A673 (cell line): Measurements from ENCODE around the gene PXDC1. TPM values are rescaled to one million over a fixed set of nuclear protein-coding genes. Genes with fewer than 3 reads are reported as not detected.

Experiments used
- BruUV-seq: library from RNA; stranded (reverse); fragments of 400-500 nt; replicated peaks from 2 replicates; lab custom pipeline; 2021; lab: Mats Ljungman, UMichigan
- CTCF ChIA-PET: fragments of 300-600 bp; sonication (Branson Sonifier 250); formaldehyde crosslinking; loops from one replicate; lab custom pipeline; 2022; ENCODE audit warnings: antibody characterized with exemption; lab: Charles Lee
- POLR2A ChIA-PET: fragments of 300-600 bp; sonication (Branson Sonifier 250); formaldehyde crosslinking; loops from one replicate; lab custom pipeline; 2022; ENCODE audit warnings: antibody characterized with exemption; ENCODE audit not compliant: low non-redundant PET; lab: Charles Lee
- DNase-seq: peaks from one replicate; pipeline ENCODE4 v3.0.0-alpha.2; 2015; ENCODE audit warnings: low spot score
- H3K27ac ChIP-seq: fragments of 200-600 bp; sonication (generic); 2 replicates; pipeline ENCODE4 v1.5.1; 2016; ENCODE audit warnings: mixed run types, low read depth, mild to moderate bottlenecking, mixed read lengths, antibody characterized with exemption, low read length; ENCODE audit not compliant: poor library complexity, severe bottlenecking
- H3K27me3 ChIP-seq: fragments of 200-600 bp; sonication (generic); replicated peaks from 2 replicates; pipeline ENCODE4 v1.6.1; 2017; ENCODE audit warnings: mixed run types, low read depth, mild to moderate bottlenecking, mixed read lengths, antibody characterized with exemption, low read length; ENCODE audit not compliant: insufficient read depth, poor library complexity
- H3K36me3 ChIP-seq: fragments of 200-600 bp; sonication (generic); 2 replicates; pipeline ENCODE4 v1.6.1; 2016; ENCODE audit warnings: mixed run types, mild to moderate bottlenecking, mixed read lengths, antibody characterized with exemption, low read length; ENCODE audit not compliant: insufficient read depth, poor library complexity, severe bottlenecking
- H3K4me1 ChIP-seq: fragments of 200-600 bp; sonication (generic); 2 replicates; pipeline ENCODE4 v1.6.1; 2017; ENCODE audit warnings: mixed run types, mild to moderate bottlenecking, mixed read lengths, antibody characterized with exemption, low read length; ENCODE audit not compliant: insufficient read depth, poor library complexity, severe bottlenecking
- H3K4me3 ChIP-seq: fragments of 200-600 bp; sonication (generic); 2 replicates; pipeline ENCODE4 v1.5.1; 2016; ENCODE audit warnings: low read depth, mixed run types, mild to moderate bottlenecking, mixed read lengths, low read length; ENCODE audit not compliant: poor library complexity, severe bottlenecking
- H3K9me3 ChIP-seq: fragments of 200-600 bp; sonication (generic); 2 replicates; pipeline ENCODE4 v1.6.1; 2016; ENCODE audit warnings: mixed run types, low read depth, mild to moderate bottlenecking, mixed read lengths, antibody characterized with exemption, low read length; ENCODE audit not compliant: poor library complexity, severe bottlenecking
- EZH2 ChIP-seq: fragments of 200-600 bp; sonication (generic); IDR thresholded peaks from 2 replicates; pipeline ENCODE4 v1.6.1; 2017; ENCODE audit warnings: borderline replicate concordance, low read depth, mild to moderate bottlenecking, mixed read lengths, antibody characterized with exemption, low read length; ENCODE audit not compliant: poor library complexity, severe bottlenecking
- intact Hi-C: fragments of 100-400 bp; cut with micrococcal nuclease; formaldehyde crosslinking; loops from one replicate; pipeline ENCODE4 v1.10.0; 2022; ENCODE audit not compliant: unreplicated experiment
- total RNA-seq: library from RNA; stranded (reverse); gene quantifications from 2 replicates; pipeline ENCODE4 v1.2.3, GENCODE V29; 2021
- TF ChIP-seq, protein P1 (sequence below): fragments of 300-800, 200-600 bp; sonication (generic); conservative IDR thresholded peaks from 2 replicates; pipeline ENCODE4 v1.5.1; 2017; ENCODE audit warnings: low read depth, mild to moderate bottlenecking, antibody characterized with exemption, low read length, moderate library complexity, mixed read lengths

Gene PXDC1
- total RNA-seq, 1 experiment from 2014 or later, result 5.2 TPM

DNA sequence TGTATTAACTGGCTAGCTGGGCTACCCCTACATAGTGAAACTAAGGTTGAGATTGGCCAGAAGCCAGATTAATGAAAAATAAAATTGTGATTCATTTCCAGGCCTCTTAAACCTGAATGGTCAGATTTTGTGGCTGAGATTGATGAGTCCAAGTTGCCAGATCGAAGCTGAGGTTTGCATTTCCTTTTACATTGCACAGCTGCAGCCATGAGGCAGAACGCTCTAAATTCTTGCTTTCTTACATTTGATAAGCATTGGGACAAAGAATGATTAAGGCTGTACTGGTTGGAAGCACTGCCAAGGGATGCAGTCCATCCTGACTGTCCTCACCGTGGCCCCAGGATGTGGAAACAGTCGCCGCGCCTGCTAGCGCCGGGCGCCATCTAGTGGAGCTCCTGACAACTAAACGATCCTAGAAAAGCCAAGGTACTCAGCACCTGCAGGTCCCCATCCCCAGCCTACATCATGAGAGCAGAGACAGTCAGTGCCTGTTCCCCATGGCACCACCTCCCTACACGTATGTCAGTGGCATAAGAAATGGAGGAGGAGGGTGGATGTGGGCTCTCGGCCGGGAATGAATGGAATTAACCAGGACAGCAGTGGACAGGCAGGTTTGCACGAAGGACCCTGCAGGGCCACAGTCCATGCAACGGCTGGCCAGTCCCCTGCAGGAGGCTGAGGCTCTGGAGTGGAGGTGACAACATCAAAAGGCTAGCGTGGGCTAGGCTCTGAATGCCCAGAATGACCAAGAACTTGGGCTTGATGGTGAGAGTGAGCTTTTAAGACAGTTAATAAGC, 19.0 kb downstream of the PXDC1 start:
- Histone ChIP-seq H3K36me3 (peaks cover 6% of the 10 kb centered on the region), H3K4me3 (no peak overlapping the region), H3K9me3 (no peaks in the 10 kb centered on the region), H3K4me1 (no peaks in the 10 kb centered on the region), H3K27me3 (no peaks in the 10 kb centered on the region), H3K27ac (no peak overlapping the region)
- peak; percentile 76 for DNase-seq
- ChIA-PET POLR2A (no interaction called here), CTCF (interaction anchor here (0.5 to 2.0 kb wide), 6 partner anchors 87 to 453 kb away, joined by 3 to 17 read pairs (median 6); no protein-coding TSS in a partner anchor)
- intact Hi-C loops, result loop anchor here (1.0 to 10.0 kb wide), 5 partner anchors 275 to 735 kb away; partner anchors contain the start of genes NQO2 and SLC22A23
- no TSS peak for BruUV-seq
- TF ChIP-seq, protein P1, sequence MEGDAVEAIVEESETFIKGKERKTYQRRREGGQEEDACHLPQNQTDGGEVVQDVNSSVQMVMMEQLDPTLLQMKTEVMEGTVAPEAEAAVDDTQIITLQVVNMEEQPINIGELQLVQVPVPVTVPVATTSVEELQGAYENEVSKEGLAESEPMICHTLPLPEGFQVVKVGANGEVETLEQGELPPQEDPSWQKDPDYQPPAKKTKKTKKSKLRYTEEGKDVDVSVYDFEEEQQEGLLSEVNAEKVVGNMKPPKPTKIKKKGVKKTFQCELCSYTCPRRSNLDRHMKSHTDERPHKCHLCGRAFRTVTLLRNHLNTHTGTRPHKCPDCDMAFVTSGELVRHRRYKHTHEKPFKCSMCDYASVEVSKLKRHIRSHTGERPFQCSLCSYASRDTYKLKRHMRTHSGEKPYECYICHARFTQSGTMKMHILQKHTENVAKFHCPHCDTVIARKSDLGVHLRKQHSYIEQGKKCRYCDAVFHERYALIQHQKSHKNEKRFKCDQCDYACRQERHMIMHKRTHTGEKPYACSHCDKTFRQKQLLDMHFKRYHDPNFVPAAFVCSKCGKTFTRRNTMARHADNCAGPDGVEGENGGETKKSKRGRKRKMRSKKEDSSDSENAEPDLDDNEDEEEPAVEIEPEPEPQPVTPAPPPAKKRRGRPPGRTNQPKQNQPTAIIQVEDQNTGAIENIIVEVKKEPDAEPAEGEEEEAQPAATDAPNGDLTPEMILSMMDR, result peak; percentile 91
- TF ChIP-seq EZH2, result no peak

DNA sequence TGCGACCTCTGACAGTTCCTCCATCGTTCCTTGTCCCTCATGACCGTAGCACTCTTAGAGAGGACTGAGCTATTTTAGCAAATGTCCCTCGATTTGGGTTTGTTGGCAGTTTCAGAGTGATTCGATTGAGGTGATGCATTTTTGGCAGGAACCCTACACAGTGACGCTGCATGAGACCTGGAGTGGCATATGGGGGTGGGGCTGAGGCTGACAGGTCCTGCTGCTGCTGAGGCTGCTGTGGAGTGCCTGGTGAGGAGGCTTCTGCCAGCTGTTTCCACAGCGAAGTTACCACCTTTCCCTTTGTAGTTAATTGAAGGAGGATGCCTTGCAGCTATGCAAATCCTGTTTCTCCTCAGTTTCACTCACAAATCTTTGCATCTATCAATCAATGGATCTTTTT, 19.8 kb downstream of the PXDC1 start:
- POLR2A ChIA-PET, result no interaction called here

DNA sequence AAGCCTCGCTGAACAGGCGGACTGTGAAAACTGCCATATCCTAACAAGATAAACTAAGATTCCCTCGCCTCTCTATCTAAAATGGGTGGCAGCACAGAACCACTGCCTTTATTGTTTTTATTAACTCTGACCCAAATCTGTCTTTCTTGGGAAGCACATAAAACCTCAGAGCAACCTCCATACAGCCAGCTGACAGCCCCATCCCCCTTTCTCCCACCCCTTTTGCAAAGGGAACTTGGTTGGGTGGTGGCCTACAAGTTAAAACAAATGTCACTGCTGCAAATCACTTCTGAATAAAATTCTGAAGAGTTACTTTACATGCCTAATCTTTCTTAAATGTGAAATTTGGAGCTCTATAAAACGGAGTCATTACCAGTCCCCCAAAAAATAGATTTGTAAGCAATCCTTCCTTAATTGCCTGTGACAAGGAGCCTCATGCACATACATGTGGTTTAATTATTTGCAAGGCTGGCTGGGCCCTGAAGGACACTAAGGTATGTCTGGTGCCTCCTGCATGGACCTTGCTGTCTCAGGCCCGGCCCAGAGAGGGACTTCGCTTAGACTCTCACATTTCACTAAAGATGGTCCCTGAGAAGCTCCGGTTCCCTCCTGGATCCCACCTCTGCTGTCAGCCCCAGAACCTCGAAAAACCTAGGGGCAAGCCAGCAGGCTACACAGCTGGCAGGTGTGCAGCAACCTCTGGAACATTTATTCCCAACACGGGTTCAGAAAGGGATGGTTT, 21.7 kb downstream of the PXDC1 start:
- H3K27ac ChIP-seq, result no peak overlapping the region
- H3K4me1 ChIP-seq, result no peaks in the 10 kb centered on the region
- no peaks in the 10 kb centered on the region for H3K36me3 ChIP-seq
- POLR2A ChIA-PET, result no interaction called here
- CTCF ChIA-PET, result no interaction called here
- no peak for TF ChIP-seq EZH2
- TF ChIP-seq, protein P1, result no peak
- H3K4me3 ChIP-seq, result no peak overlapping the region
- intact Hi-C loops, result loop anchor here (5.0 to 10.0 kb wide), 4 partner anchors 205 to 732 kb away; partner anchors contain the start of genes NQO2 and SLC22A23
- H3K27me3 ChIP-seq, result no peaks in the 10 kb centered on the region
- BruUV-seq, result no TSS peak
- H3K9me3 ChIP-seq, result no peaks in the 10 kb centered on the region
- DNase-seq, result no peak

More for the DNA sequence above, 19.8 kb downstream of the PXDC1 start:
- no peak for TF ChIP-seq EZH2
- TF ChIP-seq, protein P1, result no peak
- Histone ChIP-seq H3K9me3 (no peaks in the 10 kb centered on the region), H3K27ac (no peak overlapping the region), H3K4me1 (no peaks in the 10 kb centered on the region), H3K27me3 (no peaks in the 10 kb centered on the region), H3K4me3 (no peak overlapping the region), H3K36me3 (peaks cover 6% of the 10 kb centered on the region)
- DNase-seq, result no peak
- BruUV-seq, result no TSS peak
- CTCF ChIA-PET, result interaction anchor here (0.6 to 2.0 kb wide), 5 partner anchors 8 to 452 kb away, joined by 3 to 17 read pairs (median 5); no protein-coding TSS in a partner anchor
- intact Hi-C loops, result loop anchor here (1.0 to 10.0 kb wide), 5 partner anchors 274 to 734 kb away; partner anchors contain the start of genes NQO2 and SLC22A23
